ENCODE data around the gene DIS3L2.

The DIS3L2 gene

GRCh38 chr2:232237464-232237863 lies 276.0 kb downstream of the DIS3L2 start:
- TF ChIP-seq TAF1 (IDR thresholded peaks at IDR 0.05; ENCODE audit: borderline replicate concordance, insufficient read depth, low read length) = no peak
- no peak for TF ChIP-seq REST (IDR thresholded peaks at IDR 0.05; ENCODE audit: insufficient read depth in 1 of 2, low read depth in 2 of 2, low read length in 2 of 2)

- TF ChIP-seq TAF1 (IDR thresholded peaks at IDR 0.05; ENCODE audit: borderline replicate concordance, insufficient read depth, low read length) (no peak), SIN3A (IDR thresholded peaks at IDR 0.05; ENCODE audit: borderline replicate concordance, insufficient read depth, low read length) (no peak), REST (IDR thresholded peaks at IDR 0.05; ENCODE audit: insufficient read depth in 1 of 2, low read depth in 2 of 2, low read length in 2 of 2) (no peak), POLR2AphosphoS5 (IDR thresholded peaks at IDR 0.05; ENCODE audit: low read depth, low read length) (no peak), FOXP2 (optimal IDR thresholded peaks at IDR 0.05; ENCODE audit: borderline replicate concordance, extremely low read depth, extremely low read length, insufficient read depth) (no peak)
These were observed 276.6 kb downstream of the DIS3L2 start for GRCh38 chr2:232238108-232238507.

GRCh38 chr2:232238596-232238995 lies 277.1 kb downstream of the DIS3L2 start:
- TF ChIP-seq FOXP2 (optimal IDR thresholded peaks at IDR 0.05; ENCODE audit: borderline replicate concordance, extremely low read depth, extremely low read length, insufficient read depth) (no peak), TAF1 (IDR thresholded peaks at IDR 0.05; ENCODE audit: borderline replicate concordance, insufficient read depth, low read length) (no peak), SIN3A (IDR thresholded peaks at IDR 0.05; ENCODE audit: borderline replicate concordance, insufficient read depth, low read length) (no peak), REST (IDR thresholded peaks at IDR 0.05; ENCODE audit: insufficient read depth in 1 of 2, low read depth in 2 of 2, low read length in 2 of 2) (no peak), POLR2AphosphoS5 (IDR thresholded peaks at IDR 0.05; ENCODE audit: low read depth, low read length) (no peak)

- TF ChIP-seq FOXP2 (optimal IDR thresholded peaks at IDR 0.05; ENCODE audit: borderline replicate concordance, extremely low read depth, extremely low read length, insufficient read depth) (no peak), REST (IDR thresholded peaks at IDR 0.05; ENCODE audit: insufficient read depth in 1 of 2, low read depth in 2 of 2, low read length in 2 of 2) (no peak), TAF1 (IDR thresholded peaks at IDR 0.05; ENCODE audit: borderline replicate concordance, insufficient read depth, low read length) (no peak), POLR2AphosphoS5 (IDR thresholded peaks at IDR 0.05; ENCODE audit: low read depth, low read length) (no peak), SIN3A (IDR thresholded peaks at IDR 0.05; ENCODE audit: borderline replicate concordance, insufficient read depth, low read length) (no peak)
These were observed 278.6 kb downstream of the DIS3L2 start for GRCh38 chr2:232239951-232240681.

GRCh38 chr2:232240906-232241305 lies 279.4 kb downstream of the DIS3L2 start:
- TF ChIP-seq REST (IDR thresholded peaks at IDR 0.05; ENCODE audit: insufficient read depth in 1 of 2, low read depth in 2 of 2, low read length in 2 of 2) (no peak), TAF1 (IDR thresholded peaks at IDR 0.05; ENCODE audit: borderline replicate concordance, insufficient read depth, low read length) (no peak), FOXP2 (optimal IDR thresholded peaks at IDR 0.05; ENCODE audit: borderline replicate concordance, extremely low read depth, extremely low read length, insufficient read depth) (no peak), SIN3A (IDR thresholded peaks at IDR 0.05; ENCODE audit: borderline replicate concordance, insufficient read depth, low read length) (no peak), POLR2AphosphoS5 (IDR thresholded peaks at IDR 0.05; ENCODE audit: low read depth, low read length) (no peak)

All from PFSK-1 (cell line).